A172 (cell line): ENCODE measurements around the gene CTSK. TPM values are rescaled to one million over a fixed set of nuclear protein-coding genes. Genes with fewer than 3 reads are reported as not detected.
"Not testable (repeated sequence)": the region's sequence is repeated elsewhere in the genome, so short reads cannot be mapped to it uniquely, and the experiment has no call there.

ENCODE experiments used
- DNase-seq: peaks from one replicate; pipeline ENCODE4 v3.0.0-alpha.2; 2015; ENCODE audit warnings: low spot score
- total RNA-seq: library from RNA; depleted of rRNA; stranded (reverse); fragments of >200 nt; shearing (Covaris generic); gene quantifications from 2 replicates; pipeline ENCODE4 v1.2.3, GENCODE V29; 2014; rRNA removed

The CTSK gene
- total RNA-seq: 1.1 and 3.4 TPM in 2 replicates

DNA sequence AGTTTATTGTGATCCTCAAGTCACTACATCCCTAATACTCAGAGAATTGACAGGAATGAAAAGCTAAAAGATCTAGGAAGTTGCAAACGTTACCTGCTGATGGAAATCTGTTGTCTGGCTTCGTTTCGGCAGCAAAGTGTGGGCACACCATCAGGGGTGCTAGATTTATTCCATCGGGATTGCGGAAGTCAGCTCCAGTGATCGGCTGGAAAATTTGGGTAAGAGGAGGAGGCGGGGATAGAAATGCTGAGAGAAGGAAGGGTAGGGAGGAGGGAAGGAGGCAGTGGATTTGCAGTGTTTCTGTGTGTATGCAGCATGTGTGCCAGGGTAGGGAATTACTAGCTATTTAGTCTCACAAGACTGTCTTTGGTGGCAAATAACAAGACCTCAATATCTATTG is at the start of gene CTSK:
CTSK (minus strand) TSS at position 140 of the 400 bp plus-strand sequence. CDS start 1,455 bp downstream, outside the sequence.
- DNase-seq: no peak

DNA sequence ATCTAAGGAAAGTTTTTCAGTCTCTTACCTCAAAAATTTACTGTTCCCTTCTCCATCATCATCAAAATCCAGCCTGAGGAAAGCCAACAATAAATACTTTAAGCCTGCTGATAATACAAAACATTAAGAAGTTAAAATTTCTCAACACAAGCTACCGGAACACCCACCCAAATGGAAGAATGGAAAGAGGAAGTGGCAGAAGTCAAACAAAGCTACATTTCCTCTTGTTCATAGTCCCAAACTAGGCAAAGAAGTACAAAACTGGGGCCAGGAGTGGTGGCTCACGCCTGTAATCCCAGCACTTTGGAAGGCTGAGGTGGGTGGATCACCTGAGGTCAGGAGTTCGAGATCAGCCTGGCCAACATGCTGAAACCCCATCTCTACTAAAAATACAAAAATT is 44.7 kb upstream of the CTSK start:
- not testable (repeated sequence) for DNase-seq

DNA sequence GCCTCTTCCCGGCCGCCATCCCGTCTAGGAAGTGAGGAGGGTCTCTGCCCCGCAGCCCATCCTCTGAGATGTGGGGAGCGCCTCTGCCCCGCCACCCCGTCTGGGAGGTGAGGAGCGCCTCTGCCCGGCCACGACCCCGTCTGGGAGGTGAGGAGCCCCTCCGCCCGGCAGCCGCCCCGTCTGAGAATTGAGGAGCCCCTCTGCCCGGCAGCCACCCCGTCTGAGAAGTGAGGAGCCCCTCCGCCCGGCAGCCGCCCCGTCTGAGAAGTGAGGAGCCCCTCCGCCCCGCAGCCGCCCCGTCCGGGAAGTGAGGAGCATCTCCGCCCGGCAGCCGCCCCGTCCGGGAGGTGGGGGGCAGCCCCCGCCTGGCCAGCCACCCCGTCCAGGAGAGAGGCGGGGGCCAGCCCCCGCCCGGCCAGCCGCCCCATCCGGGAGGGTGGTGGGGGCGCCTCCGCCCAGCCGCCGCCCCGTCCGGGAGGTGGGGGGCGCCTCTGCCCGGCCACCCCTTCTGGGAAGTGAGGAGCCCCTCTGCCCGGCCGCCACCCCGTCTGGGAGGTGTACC is 42.8 kb upstream of the CTSK start:
- not testable (repeated sequence) for DNase-seq

DNA sequence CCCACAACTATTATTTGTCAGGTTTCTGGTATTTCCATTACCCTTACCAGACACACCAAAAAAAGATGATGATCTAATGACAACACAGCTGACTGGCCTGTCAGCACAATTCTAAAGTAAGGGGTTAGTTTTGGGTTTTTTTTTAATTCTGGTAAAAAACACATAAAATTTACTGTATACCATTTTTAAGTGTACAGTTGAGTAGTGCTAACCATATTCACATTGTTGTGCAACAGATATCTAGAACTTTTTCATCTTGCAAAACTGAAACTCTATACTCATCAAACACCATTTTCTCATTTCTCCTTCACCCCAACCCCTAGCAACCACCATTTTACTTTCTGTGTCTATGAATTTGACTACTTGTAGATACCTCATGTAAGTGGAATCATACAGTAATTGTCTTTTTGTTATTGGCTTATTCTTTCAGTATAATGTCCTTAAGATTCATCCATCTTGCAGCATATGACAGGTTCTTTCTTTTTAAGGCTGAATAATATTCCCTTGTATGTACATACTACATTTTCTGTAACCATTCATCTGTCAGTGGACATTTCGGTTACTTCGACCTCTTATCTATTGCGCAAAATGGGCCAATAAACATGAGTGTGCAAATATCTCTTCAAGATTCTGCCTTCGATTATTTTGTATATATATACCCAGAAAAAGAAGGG is 38.5 kb upstream of the CTSK start:
- no peak for DNase-seq

DNA sequence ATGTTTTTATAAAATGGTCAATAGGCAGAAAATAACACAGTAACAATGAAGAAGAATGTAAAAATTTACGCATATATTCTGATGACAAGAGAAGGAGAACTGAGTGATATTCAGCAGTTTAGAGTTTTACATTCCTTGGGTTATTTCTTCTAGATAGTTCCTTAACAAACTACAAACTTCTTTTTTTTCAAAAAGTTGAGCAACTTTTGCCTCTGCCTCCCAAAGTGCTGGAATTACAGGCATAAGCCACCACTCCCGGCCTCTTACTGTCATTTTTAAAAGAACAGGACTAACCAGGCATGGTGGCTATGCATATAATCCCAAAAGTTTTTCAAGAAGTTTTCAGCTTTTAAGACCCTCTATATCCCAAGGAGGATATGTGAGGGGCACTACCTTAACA is 35.4 kb upstream of the CTSK start:
- DNase-seq: no peak

DNA sequence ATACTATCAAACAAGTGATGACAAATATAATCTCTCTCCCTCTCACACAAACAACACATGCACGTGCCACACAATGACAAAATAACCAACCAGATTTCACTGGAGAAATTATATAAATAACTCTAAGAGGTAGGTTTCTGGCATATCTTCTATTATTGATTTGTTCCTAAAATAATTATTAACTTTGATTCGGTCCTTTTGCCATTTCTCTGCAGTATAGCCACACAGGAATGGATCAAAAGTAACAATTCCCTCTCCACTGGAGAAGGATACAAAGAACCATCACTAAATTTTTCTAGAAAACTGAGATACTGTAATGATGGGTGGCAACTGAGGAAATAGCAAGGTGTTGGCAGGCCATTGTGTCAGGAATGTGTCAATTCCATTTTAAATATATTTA is 34.9 kb upstream of the CTSK start:
- no peak for DNase-seq

DNA sequence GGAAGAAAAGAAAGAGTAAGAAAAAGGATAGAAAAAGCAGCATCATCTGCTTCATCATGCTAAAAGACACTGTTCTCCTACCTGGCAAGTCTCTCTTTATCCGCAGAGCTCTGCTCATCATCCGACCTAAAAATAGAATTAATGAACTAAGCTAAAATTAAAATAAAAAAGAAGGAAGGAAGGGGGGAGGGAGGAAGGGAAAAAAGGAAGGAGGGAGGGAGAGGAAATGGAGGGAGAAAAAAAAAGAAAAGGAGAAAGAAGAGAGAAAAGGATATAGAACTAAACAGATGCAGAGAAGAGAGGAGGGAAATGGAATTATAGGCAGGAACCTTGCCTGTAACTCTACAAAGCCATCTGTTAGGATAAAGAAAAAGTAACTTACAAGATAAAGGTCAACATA is 34.3 kb upstream of the CTSK start:
- no peak for DNase-seq

DNA sequence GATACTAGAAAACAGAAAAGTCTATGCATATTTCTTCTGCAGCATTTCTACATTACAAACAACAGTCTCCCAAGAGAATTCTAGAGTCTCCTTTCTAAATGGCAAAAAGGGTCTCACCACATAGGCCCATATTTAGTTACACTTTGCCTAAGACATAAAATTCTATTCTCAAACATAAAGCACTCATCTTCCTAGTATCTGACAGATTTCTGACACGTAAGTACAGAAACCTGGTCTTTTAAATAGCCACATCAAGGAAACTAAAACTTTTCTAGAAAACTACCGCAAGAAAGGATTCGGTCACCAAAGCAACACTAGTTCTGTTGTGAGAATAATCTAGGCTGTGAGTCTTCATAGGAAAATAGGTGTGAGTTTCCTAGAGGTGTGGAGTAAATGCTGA is 33.6 kb upstream of the CTSK start:
- DNase-seq: no peak

DNA sequence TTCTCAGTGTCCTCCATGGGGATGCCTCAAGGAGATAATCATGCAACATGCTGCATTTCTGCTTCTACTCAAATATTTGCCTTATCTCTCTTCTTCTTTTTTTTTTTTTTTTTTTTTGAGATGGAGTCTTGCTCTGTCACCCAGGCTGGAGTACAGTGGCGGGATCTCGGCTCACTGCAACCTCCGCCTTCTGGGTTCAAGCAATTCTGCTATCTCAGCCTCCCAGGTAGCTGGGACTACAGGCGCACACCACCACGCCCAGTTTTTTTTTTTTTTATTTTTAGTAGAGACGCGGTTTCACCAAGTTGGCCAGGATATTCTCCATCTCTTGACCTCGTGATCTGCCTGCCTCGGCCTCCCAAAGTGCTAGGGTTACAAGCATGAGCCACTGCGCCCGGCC is 32.8 kb upstream of the CTSK start:
- not testable (repeated sequence) for DNase-seq

DNA sequence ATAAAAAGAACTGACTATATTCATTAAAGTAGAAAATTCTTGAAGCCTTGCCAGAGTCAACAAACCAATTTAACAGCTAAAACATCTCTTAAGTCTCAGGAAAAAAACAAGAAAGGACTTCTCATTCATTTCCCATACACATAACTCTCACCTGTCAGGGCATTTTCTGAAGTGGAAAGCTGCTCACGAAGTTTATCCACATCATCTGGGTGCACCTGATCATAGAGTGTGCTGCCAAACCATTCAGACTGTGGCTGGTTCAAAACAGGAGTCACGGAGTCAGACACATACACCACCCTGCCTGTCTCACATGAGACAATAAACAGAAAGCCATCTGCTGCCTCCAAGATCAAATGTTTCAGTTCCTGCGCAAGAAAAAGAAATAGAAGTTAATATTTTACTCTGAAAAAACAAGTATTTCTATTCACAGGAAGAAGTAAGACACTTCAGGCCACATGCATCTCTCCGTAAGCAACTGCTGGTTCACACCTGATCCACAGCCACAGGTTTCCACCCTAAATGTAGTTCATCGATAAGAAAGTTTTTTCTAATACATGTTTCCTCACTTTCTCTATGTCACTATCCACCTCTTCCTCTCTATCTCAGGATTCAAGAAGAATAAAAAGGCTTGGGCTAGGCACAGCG is 28.2 kb upstream of the CTSK start:
- peak; percentile 45 for DNase-seq

DNA sequence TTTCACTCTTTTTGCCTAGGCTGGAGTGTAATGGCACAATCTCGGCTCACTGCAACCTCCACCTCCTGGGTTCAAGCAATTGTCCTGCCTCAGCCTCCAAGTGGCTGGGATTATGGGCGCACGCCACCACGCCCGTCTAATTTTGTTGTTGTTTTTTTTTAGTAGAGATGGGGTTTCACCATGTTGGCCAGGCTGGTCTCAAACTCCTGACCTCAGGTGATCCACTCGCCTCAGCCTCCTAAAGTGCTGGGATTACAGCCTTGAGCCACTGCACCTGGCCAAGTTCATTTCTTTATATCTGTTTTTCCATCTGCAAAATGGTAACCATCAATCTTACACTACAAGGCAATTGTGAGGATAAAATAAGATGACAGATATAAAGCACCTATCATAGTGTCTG is 25.9 kb upstream of the CTSK start:
- not testable (repeated sequence) for DNase-seq

DNA sequence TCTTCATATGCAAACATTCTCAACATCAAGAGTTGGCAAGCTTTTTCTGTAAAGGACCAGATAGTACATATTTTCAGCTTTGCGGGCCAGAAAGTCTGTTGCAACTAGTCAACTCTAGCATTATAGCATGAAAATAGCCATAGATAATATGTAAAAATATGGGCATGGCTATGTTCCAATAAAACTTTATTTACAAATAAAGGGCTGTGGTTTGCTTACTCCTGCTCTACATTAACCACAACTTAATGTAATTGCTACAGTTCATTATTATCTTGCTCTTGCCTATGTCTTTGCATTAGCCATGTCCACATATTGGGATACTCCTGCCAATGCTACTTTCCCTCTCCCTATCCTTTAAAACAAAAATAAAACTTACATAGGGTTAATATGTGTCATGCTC is 24.5 kb upstream of the CTSK start:
- DNase-seq: no peak

DNA sequence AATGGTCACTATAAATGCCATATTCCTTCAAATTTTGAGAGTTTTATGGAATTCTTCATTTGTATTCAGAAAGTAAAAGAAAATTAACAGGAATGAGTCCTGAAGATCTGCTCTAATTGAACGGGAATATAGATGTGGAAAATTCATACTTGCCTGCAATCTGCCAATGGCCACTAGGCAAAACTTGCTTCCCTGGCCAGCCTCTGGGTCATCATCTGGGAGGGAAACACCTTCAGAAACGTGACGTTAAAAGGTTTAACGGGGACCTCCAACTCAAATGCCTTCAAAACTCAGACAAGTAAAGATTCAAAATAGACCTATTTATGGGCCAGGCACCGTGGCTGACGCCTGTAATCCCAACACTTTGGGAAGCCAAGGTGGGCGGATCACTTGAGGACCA is 21.7 kb upstream of the CTSK start:
- no peak for DNase-seq

DNA sequence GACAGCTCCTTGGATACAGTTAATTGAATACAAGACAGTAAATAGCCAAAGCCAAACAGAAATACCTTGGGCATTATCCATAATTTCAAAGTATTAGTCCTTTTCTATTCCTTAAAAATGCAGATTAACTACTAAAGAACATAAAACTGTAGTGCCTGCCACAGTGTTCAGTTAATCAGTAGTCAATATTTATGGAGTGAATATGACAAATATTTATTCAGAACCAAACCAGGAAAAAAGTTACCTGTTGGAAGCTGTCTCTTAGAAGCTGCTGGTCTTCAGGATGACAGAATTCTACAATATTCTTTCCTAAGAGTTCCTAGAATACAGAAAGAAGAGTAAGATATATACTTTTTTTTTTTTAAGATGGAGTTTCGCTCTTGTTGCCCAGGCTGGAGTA is 18.2 kb upstream of the CTSK start:
- no peak for DNase-seq

DNA sequence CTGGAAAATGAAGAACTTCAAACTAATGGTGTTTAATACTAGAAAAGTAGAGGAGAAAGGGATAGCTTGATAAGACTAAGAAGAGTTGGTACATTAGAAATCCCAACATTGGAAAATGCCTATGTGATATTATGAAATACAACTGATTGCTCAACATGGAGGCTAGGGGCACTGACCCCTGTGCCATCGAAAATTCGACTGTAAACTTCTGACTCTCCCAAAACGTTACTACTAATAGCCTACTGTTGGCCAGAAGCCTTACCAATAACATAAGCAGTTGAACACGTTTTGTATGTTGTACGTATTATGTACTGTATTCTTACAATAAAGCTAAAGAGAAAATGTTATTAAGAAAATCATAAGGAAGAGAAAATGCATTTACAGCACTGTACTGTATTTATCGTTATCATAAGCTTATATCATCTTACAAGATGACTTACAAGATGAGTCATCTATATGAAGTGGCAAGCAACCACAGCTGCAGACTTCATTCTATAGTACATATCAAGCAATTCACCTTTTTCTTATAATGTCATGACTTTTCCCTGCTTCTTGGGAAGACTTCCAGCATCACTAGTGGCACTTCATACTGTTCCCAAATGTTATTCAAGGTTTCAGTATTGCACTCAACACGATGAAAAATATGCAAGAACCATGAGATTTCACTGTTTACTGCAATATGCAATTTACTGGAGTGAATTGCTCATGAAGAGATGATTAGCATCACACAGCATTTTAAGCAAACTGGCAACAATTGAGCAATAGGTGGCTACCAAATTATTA is 12.9 kb upstream of the CTSK start:
- DNase-seq: no peak

DNA sequence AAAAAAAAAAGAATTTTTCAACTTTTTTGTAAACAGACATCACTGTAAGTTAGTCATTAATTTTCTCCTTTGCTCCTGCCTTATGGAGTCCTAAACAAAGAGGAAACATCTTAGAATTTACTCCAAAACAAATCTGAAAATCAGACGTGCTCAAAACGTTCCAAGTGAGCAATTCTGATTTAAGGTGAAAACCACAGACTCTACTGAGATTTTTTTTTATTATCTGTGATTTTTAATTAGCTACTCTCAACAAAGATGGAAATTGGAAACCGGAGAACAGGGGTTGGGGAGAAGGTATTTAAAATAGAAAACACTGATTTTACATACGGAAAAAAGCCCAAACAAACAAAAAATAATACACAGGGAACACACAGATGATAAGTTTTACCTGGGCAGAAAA is 7.8 kb upstream of the CTSK start:
- no peak for DNase-seq

DNA sequence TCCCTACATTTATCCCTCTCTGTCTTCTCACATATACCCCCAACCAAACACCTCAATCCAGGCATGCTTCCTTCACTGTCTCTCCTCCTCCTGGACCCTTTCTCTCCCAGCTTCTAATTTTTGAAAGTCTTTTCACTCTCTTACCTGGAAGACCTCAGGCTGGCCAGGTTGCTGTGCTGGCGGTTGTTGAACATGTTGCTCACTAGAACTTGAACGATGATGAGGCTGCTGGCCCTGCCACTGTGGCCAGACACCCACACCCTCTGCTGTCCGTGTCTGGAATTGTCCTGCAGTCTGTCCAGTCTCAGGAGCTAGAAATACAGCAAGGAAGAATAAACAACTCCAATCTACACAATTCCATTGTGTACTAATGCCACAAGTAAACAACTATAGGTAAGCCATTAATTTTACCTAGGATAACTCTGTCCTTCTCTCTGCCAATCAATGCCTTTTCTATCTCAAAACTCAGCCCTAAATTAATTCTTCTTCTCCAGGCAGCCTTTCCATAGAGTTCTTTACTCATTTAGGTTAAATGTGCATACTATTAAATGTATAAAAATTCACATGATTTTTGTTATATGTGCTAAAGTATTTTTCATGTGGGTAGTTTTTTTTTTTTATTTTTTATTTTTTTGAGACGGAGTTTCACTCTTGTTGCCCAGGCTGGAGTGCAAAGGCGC is 5.1 kb upstream of the CTSK start:
- DNase-seq: peak; percentile 64

DNA sequence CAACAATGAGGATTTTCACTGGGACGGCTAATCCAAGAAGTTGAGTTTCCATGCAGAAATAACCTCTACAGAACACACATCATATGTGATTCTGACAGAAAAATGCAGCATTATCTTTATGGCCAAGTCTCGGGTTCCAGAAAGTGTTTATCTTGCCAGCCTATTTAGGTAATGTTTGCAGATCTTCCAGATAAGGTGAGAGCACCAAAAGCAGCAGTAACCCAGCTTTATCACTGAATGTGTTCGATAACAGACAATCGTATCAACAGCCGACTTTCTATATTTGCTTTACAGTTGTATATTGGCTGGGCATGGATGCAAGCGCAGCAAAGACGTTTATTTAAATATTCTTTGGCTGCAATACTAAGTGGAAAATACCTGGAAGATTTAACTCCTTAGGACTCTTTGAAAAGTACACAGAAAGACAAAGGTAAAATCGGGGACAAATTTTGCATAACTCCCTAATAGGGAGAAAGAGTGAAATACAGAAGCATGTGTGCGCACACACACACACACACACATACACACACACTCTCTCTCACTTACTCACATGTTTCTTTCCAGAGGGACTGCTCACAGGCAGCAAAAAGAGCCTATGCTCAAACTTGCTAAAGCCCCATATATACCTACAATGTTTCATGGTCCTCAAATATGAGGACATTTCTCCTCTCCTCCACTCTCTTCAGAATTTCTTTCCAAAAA is 3.0 kb upstream of the CTSK start:
- DNase-seq: no peak

DNA sequence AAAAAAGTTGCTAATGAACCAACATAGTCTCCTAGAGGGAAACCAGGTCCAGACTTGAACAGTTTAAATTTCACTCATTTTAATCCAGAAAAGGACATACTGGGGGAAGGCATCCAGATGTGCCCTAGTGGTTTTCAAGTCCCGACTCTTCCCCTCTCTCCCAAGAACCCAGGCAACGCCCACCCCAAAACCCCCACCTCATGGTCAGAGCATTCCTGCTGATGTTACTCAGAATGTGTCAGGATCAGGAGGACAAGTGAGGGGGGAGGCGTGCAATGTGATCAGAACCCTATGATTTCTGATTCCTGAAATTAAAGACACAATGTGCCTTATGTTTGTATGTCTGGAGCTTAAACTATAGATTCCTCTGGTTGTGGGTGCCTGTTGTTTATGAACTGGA is 1.6 kb upstream of the CTSK start:
- peak; percentile 44 for DNase-seq

DNA sequence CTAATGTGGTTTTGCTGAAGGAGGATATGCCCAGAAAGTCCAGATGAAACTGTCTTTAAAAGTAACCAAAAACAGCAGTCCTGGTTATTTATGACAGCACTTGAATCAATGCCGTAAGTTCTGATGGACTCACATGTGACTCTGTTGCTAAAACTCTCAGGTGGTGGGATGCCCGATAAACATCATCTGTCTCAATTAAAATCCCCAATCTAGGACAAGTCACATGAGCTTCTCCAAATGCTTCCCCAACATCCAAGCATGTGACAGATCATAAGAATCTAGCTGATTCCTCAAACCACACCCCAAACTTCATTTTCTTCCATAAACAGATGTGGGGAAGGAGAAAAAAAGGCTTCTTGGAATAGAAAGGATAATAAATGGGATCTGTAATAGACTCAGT is 786 bp upstream of the CTSK start:
- no peak for DNase-seq

DNA sequence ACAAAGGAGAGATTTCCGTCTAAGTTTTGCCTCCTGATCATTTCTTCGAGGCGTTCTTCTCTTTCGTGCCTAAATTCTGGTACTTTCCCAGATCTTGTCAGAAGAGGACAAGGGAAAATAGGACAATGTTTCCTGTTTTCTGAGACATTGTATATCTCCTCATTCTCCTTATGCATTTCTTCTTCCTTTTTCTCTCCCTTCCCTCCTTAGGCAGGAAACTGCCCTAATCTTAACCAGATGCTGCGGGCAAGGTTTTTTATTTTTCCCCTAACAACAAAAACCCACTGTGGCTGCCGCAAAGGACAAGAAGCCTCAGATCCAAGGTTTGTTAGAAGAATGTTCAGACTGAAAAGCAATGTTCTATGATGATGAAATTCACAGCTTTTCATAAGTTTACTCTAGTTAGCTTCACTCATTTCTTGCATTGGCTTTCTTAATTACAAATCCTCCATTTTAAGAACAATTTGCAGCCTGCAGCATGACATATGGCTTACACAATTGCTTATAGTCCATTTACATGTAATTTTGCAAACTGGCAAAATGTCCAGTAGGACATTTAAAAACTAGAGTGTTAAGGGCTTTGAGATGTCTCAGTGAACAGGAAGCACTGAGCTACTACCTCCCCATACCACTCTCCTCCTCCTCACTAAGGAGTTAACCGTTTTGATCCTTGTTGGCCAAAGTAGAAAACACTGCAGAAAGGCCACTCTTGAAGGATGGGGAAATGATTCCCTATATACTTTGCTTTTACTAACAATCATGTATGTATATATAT is 624 bp downstream of the CTSK start:
- no peak for DNase-seq
